Vagina (tissue), 2 donors: ENCODE measurements around the gene GAGE1. TPM values are rescaled to one million over a fixed set of nuclear protein-coding genes. Genes with fewer than 3 reads are reported as not detected.
"Not testable (repeated sequence)": the region's sequence is repeated elsewhere in the genome, so short reads cannot be mapped to it uniquely, and the experiment has no call there.

Experiments
- DNase-seq, 2 donors: peaks; one replicate each; pipeline ENCODE4 v3.0.0-alpha.2; 2017; ENCODE audit errors: extremely low spot score in 2 of 2
- H3K27ac ChIP-seq: fragments of 200-600 bp; sonication (generic); one replicate; pipeline ENCODE4 v1.5.1; 2019
- H3K27me3 ChIP-seq: fragments of 200-600 bp; sonication (generic); one replicate; pipeline ENCODE4 v1.5.1; 2019
- H3K36me3 ChIP-seq, 2 donors: fragments of 200-600 bp; sonication (generic); one replicate each; pipeline ENCODE4 v1.5.1; 2017 to 2019
- H3K4me1 ChIP-seq: fragments of 200-600 bp; sonication (generic); one replicate; pipeline ENCODE4 v1.5.1; 2019
- H3K4me3 ChIP-seq, 2 donors: fragments of 200-600 bp; sonication (generic); 1 replicate in 1 of 2; 2 replicates in 1 of 2; pipeline ENCODE4 v1.5.1; 2016 to 2019
- H3K9me3 ChIP-seq: fragments of 200-600 bp; sonication (generic); one replicate; pipeline ENCODE4 v1.5.1; 2019
- intact Hi-C: fragments of 100-400 bp; cut with DNase I; formaldehyde crosslinking; loops from one replicate; pipeline ENCODE4 v1.15.1; 2023
- total RNA-seq: library from RNA; depleted of rRNA; stranded (reverse); fragments of >200 nt; gene quantifications from one replicate; pipeline ENCODE4 v1.2.3, GENCODE V29; 2016

The GAGE1 gene, protein sequence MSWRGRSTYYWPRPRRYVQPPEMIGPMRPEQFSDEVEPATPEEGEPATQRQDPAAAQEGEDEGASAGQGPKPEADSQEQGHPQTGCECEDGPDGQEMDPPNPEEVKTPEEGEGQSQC
- total RNA-seq: not detected

DNA sequence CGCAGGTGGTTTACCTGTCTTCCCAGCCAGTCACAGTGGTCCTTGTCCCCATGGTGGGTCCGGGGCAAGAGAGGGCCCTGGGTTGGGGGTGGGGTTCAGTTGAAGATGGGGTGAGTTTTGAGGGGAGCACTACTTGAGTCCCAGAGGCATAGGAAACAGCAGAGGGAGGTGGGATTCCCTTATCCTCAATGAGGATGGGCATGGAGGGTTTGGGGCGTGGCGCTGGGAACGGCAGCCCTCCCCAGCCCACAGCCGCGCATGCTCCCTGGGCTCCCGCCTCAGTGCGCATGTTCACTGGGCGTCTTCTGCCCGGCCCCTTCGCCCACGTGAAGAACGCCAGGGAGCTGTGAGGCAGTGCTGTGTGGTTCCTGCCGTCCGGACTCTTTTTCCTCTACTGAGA, at the start of gene GAGE1:
TSS of gene GAGE1 (plus strand) at position 301 of the 400 bp plus-strand sequence. CDS start 1,155 bp downstream, outside the sequence.
- intact Hi-C loops, H3K27me3 ChIP-seq, H3K4me3 ChIP-seq, H3K4me1 ChIP-seq, H3K36me3 ChIP-seq, H3K27ac ChIP-seq, H3K9me3 ChIP-seq, DNase-seq: not testable (repeated sequence)

DNA sequence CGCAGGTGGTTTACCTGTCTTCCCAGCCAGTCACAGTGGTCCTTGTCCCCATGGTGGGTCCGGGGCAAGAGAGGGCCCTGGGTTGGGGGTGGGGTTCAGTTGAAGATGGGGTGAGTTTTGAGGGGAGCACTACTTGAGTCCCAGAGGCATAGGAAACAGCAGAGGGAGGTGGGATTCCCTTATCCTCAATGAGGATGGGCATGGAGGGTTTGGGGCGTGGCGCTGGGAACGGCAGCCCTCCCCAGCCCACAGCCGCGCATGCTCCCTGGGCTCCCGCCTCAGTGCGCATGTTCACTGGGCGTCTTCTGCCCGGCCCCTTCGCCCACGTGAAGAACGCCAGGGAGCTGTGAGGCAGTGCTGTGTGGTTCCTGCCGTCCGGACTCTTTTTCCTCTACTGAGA, 47.8 kb upstream of the GAGE1 start, which contains the start of gene GAGE12E:
TSS of gene GAGE12E (plus strand) at position 301 of the 400 bp plus-strand sequence. CDS start 1,155 bp downstream, outside the sequence.
- H3K9me3 ChIP-seq, H3K27me3 ChIP-seq, H3K36me3 ChIP-seq, intact Hi-C loops, DNase-seq, H3K4me3 ChIP-seq, H3K27ac ChIP-seq, H3K4me1 ChIP-seq: not testable (repeated sequence)

DNA sequence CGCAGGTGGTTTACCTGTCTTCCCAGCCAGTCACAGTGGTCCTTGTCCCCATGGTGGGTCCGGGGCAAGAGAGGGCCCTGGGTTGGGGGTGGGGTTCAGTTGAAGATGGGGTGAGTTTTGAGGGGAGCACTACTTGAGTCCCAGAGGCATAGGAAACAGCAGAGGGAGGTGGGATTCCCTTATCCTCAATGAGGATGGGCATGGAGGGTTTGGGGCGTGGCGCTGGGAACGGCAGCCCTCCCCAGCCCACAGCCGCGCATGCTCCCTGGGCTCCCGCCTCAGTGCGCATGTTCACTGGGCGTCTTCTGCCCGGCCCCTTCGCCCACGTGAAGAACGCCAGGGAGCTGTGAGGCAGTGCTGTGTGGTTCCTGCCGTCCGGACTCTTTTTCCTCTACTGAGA, 38.3 kb upstream of the GAGE1 start, which contains the start of gene GAGE12F:
TSS of gene GAGE12F (plus strand) at position 301 of the 400 bp plus-strand sequence. CDS start 1,155 bp downstream, outside the sequence.
- H3K4me1 ChIP-seq, H3K27me3 ChIP-seq, DNase-seq, H3K27ac ChIP-seq, H3K36me3 ChIP-seq, H3K9me3 ChIP-seq, intact Hi-C loops, H3K4me3 ChIP-seq: not testable (repeated sequence)

DNA sequence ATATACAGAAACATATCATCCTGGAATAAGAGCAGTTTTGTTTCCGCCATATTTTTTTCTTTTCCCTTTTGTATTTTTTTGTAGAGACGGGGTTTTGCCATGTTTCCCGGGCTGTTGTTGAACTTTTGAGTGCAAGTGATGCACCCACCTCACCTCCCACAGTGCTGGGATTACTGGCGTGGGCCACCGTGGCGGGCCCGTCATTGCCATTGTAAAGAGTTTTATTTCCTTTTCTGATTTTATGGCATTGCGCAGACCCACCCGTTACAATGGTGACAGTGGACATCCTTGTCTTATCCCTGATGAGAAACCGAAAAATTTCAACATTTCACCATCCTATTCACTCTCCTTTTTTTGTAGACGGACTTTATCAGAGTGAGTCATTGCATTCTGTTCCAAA, 30.1 kb upstream of the GAGE1 start:
- intact Hi-C loops, H3K36me3 ChIP-seq, H3K4me1 ChIP-seq, H3K27ac ChIP-seq, DNase-seq, H3K9me3 ChIP-seq, H3K27me3 ChIP-seq, H3K4me3 ChIP-seq: not testable (repeated sequence)

DNA sequence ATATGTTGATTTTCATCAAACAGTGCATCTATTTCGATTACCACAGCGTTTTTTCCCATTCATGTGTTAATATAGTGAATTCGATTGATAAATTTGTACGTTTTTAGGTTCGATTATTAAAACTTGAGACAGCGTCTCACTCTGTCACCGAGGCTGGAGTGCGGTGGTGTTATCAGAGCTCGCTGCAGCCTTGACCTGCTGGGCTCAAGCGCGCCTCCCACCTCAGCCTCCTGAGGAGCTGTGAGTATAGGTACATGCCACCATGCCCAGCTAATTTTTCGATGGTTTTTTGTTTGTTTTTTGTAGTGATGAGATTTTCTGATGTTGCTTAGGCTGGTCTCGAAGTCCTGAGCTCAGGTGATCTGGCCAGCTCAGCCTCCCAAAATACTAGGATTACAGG, 29.7 kb upstream of the GAGE1 start:
- intact Hi-C loops, H3K4me1 ChIP-seq, H3K27ac ChIP-seq, H3K4me3 ChIP-seq, H3K27me3 ChIP-seq, DNase-seq, H3K36me3 ChIP-seq, H3K9me3 ChIP-seq: not testable (repeated sequence)

DNA sequence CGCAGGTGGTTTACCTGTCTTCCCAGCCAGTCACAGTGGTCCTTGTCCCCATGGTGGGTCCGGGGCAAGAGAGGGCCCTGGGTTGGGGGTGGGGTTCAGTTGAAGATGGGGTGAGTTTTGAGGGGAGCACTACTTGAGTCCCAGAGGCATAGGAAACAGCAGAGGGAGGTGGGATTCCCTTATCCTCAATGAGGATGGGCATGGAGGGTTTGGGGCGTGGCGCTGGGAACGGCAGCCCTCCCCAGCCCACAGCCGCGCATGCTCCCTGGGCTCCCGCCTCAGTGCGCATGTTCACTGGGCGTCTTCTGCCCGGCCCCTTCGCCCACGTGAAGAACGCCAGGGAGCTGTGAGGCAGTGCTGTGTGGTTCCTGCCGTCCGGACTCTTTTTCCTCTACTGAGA, 28.7 kb upstream of the GAGE1 start, which contains the start of gene GAGE12G:
TSS of gene GAGE12G (plus strand) at position 301 of the 400 bp plus-strand sequence. CDS start 1,155 bp downstream, outside the sequence.
- not testable (repeated sequence) for H3K27ac ChIP-seq

DNA sequence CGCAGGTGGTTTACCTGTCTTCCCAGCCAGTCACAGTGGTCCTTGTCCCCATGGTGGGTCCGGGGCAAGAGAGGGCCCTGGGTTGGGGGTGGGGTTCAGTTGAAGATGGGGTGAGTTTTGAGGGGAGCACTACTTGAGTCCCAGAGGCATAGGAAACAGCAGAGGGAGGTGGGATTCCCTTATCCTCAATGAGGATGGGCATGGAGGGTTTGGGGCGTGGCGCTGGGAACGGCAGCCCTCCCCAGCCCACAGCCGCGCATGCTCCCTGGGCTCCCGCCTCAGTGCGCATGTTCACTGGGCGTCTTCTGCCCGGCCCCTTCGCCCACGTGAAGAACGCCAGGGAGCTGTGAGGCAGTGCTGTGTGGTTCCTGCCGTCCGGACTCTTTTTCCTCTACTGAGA, 19.2 kb upstream of the GAGE1 start, which contains the start of gene GAGE12H:
TSS of gene GAGE12H (plus strand) at position 301 of the 400 bp plus-strand sequence. CDS start 1,155 bp downstream, outside the sequence.
- H3K27ac ChIP-seq, intact Hi-C loops, DNase-seq, H3K36me3 ChIP-seq, H3K9me3 ChIP-seq, H3K4me3 ChIP-seq, H3K4me1 ChIP-seq, H3K27me3 ChIP-seq: not testable (repeated sequence)

More for the DNA sequence above, 28.7 kb upstream of the GAGE1 start, which contains the start of gene GAGE12G:
- H3K36me3 ChIP-seq, H3K4me1 ChIP-seq, H3K4me3 ChIP-seq, intact Hi-C loops, H3K9me3 ChIP-seq, H3K27me3 ChIP-seq, DNase-seq: not testable (repeated sequence)

DNA sequence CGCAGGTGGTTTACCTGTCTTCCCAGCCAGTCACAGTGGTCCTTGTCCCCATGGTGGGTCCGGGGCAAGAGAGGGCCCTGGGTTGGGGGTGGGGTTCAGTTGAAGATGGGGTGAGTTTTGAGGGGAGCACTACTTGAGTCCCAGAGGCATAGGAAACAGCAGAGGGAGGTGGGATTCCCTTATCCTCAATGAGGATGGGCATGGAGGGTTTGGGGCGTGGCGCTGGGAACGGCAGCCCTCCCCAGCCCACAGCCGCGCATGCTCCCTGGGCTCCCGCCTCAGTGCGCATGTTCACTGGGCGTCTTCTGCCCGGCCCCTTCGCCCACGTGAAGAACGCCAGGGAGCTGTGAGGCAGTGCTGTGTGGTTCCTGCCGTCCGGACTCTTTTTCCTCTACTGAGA, 9.6 kb upstream of the GAGE1 start, which contains the start of gene GAGE2A:
TSS of gene GAGE2A (plus strand) at position 301 of the 400 bp plus-strand sequence. CDS start 1,155 bp downstream, outside the sequence.
- H3K36me3 ChIP-seq, H3K27ac ChIP-seq, intact Hi-C loops, DNase-seq, H3K4me1 ChIP-seq, H3K27me3 ChIP-seq, H3K9me3 ChIP-seq, H3K4me3 ChIP-seq: not testable (repeated sequence)

DNA sequence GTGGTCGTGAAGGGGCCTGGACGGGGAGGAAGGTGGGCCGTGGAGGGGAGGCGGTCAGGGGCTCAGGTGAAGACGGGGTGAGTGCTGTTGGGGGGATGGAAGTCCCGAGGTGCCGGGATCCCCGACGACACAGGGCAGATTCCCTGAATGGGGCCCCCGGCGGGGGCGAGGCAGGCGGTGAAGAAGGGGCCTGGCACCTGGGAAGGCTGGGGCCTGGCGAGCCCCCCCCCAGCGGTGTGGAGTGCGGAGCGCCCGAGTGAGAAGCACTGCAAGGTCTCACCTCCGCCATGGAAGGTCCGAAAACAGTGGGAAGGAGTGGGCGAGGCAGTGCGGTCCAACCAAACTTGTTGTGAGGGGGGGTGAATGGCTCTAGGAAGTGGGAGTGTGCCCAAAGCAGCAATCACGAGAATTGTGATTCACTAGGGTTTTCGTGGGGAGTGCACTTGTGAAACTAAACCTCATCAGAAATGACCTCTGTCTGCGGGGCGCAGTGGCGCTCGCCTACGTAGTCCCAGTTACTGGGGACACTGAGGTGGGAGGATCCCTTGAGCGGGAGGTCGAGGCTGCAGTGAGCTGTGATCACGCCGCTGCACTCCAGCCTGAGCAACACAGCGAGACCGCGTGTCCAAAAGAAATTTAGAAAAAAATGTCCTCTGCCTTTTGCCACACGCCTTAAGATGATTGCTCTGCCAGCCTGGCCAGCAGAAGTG, 8.9 kb upstream of the GAGE1 start:
- DNase-seq, H3K27ac ChIP-seq, intact Hi-C loops: not testable (repeated sequence)

DNA sequence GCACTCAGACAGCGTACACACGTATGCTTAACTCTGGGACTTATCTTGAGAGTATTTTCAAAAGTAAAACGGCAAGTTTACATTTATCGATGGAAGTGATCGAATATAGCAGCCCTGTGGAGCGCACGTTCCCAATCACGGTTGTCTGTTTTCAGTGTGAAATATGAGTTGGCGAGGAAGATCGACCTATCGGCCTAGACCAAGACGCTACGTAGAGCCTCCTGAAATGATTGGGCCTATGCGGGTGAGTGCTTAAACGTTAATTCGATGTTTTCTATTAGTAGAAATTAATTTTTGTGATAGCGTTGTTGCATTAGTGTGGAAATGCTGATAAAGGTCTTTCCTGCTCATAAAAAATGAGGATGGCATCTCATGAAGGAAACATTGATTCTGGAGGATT, 8.3 kb upstream of the GAGE1 start:
- H3K27ac ChIP-seq, H3K36me3 ChIP-seq, H3K4me3 ChIP-seq, H3K9me3 ChIP-seq, DNase-seq, H3K27me3 ChIP-seq, H3K4me1 ChIP-seq, intact Hi-C loops: not testable (repeated sequence)

More for the DNA sequence above, 8.9 kb upstream of the GAGE1 start:
- not testable (repeated sequence) for H3K36me3 ChIP-seq, H3K9me3 ChIP-seq, H3K4me3 ChIP-seq, H3K4me1 ChIP-seq, H3K27me3 ChIP-seq
